ENCODE data around the gene CUL7.

Gene CUL7

GRCh38 chr6:43091020-43091419 lies 37.4 kb upstream of the CUL7 start:
- no peak overlapping the region for H3K9ac ChIP-seq (ENCODE audit: low read depth, low read length)
- ATAC-seq (ENCODE audit: insufficient read depth, low read depth): no peak
- H3K4me1 ChIP-seq (ENCODE audit: insufficient read depth, low read length): peaks cover 32% of the 10 kb centered on the region
- H3K27me3 ChIP-seq (ENCODE audit: insufficient read depth, low read length, poor library complexity): no peaks in the 10 kb centered on the region
- DNase-seq: no peak
- H4K20me1 ChIP-seq (ENCODE audit: insufficient read depth, low read length): peaks cover 78% of the 10 kb centered on the region
- H3K79me2 ChIP-seq (ENCODE audit: insufficient read depth, low read length): peaks cover 67% of the 10 kb centered on the region
- H3K4me2 ChIP-seq (ENCODE audit: insufficient read depth, low read length): no peak overlapping the region
- H3K4me3 ChIP-seq (ENCODE audit: low read depth in 1 of 2, low read length in 2 of 2): no peak overlapping the region
- H2AFZ ChIP-seq (ENCODE audit: low read depth, low read length): no peak overlapping the region
- TF ChIP-seq, protein P1, sequence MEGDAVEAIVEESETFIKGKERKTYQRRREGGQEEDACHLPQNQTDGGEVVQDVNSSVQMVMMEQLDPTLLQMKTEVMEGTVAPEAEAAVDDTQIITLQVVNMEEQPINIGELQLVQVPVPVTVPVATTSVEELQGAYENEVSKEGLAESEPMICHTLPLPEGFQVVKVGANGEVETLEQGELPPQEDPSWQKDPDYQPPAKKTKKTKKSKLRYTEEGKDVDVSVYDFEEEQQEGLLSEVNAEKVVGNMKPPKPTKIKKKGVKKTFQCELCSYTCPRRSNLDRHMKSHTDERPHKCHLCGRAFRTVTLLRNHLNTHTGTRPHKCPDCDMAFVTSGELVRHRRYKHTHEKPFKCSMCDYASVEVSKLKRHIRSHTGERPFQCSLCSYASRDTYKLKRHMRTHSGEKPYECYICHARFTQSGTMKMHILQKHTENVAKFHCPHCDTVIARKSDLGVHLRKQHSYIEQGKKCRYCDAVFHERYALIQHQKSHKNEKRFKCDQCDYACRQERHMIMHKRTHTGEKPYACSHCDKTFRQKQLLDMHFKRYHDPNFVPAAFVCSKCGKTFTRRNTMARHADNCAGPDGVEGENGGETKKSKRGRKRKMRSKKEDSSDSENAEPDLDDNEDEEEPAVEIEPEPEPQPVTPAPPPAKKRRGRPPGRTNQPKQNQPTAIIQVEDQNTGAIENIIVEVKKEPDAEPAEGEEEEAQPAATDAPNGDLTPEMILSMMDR (IDR thresholded peaks at IDR 0.05; ENCODE audit: borderline replicate concordance, extremely low read depth, low read length, poor library complexity, severe bottlenecking): no peak
- TF ChIP-seq EZH2 (IDR thresholded peaks at IDR 0.05; ENCODE audit: borderline replicate concordance, low read depth, low read length, severe bottlenecking): no peak
- no peaks in the 10 kb centered on the region for H3K36me3 ChIP-seq (ENCODE audit: insufficient read depth, low read length)
- H3K27ac ChIP-seq (ENCODE audit: low read length): no peak overlapping the region
- no peaks in the 10 kb centered on the region for H3K9me3 ChIP-seq (ENCODE audit: insufficient read depth, low read length, severe bottlenecking)

- H3K36me3 ChIP-seq (ENCODE audit: insufficient read depth, low read length): no peaks in the 10 kb centered on the region
- H3K4me3 ChIP-seq (ENCODE audit: low read depth in 1 of 2, low read length in 2 of 2): no peak overlapping the region
- H3K4me2 ChIP-seq (ENCODE audit: insufficient read depth, low read length): no peak overlapping the region
- H3K4me1 ChIP-seq (ENCODE audit: insufficient read depth, low read length): peaks cover 32% of the 10 kb centered on the region
- H3K9me3 ChIP-seq (ENCODE audit: insufficient read depth, low read length, severe bottlenecking): no peaks in the 10 kb centered on the region
- H3K9ac ChIP-seq (ENCODE audit: low read depth, low read length): no peak overlapping the region
- no peak overlapping the region for H3K27ac ChIP-seq (ENCODE audit: low read length)
- H3K79me2 ChIP-seq (ENCODE audit: insufficient read depth, low read length): peaks cover 65% of the 10 kb centered on the region
- TF ChIP-seq, protein P1 (IDR thresholded peaks at IDR 0.05; ENCODE audit: borderline replicate concordance, extremely low read depth, low read length, poor library complexity, severe bottlenecking): no peak
- TF ChIP-seq EZH2 (IDR thresholded peaks at IDR 0.05; ENCODE audit: borderline replicate concordance, low read depth, low read length, severe bottlenecking): no peak
- ATAC-seq (ENCODE audit: insufficient read depth, low read depth) (no peak), DNase-seq (no peak)
- no peak overlapping the region for H2AFZ ChIP-seq (ENCODE audit: low read depth, low read length)
- H4K20me1 ChIP-seq (ENCODE audit: insufficient read depth, low read length): peaks cover 76% of the 10 kb centered on the region
- no peaks in the 10 kb centered on the region for H3K27me3 ChIP-seq (ENCODE audit: insufficient read depth, low read length, poor library complexity)
These were observed 36.9 kb upstream of the CUL7 start for GRCh38 chr6:43090559-43090956.

DNA sequence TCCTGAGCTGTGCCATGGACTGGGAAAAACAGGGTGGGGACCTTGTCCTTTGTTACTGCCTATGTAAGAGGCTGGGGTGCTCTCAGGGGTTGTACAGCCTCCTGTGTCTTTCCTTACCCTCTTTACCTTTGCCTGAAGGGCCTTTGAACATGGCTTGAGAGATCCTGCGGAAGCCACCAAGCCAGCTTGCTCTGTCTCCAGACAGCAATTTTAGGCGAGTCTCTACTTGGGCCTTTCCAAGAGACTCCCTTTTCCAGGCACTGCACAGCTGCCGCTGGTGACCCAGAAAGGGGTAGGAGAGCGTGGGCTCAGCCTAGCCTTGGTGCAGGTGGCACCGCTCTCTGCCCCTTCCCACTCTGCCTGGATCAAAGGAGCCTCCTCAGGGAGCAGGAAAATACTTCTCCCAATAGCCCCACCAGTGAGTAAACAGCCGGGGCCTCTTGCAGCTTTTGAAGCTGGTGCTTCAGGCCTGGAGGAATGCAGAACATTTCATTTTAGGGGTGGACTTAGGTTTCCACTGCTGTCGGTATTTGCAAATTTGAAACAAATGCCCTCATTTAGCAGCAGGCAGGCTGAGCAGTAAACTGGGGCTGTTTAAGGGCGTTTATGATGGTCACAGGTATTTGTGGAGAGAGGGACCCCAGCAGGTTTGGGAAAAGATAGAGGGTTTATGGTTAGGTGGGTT lies 36.4 kb upstream of the CUL7 start:
- no peak overlapping the region for H3K4me2 ChIP-seq (ENCODE audit: insufficient read depth, low read length)
- H3K36me3 ChIP-seq (ENCODE audit: insufficient read depth, low read length): no peaks in the 10 kb centered on the region
- no peak for DNase-seq
- no peak overlapping the region for H3K4me3 ChIP-seq (ENCODE audit: low read depth in 1 of 2, low read length in 2 of 2)
- peaks cover 32% of the 10 kb centered on the region for H3K4me1 ChIP-seq (ENCODE audit: insufficient read depth, low read length)
- H2AFZ ChIP-seq (ENCODE audit: low read depth, low read length): no peak overlapping the region
- no peak for TF ChIP-seq EZH2 (IDR thresholded peaks at IDR 0.05; ENCODE audit: borderline replicate concordance, low read depth, low read length, severe bottlenecking)
- TF ChIP-seq, protein P1 (IDR thresholded peaks at IDR 0.05; ENCODE audit: borderline replicate concordance, extremely low read depth, low read length, poor library complexity, severe bottlenecking): no peak
- no peaks in the 10 kb centered on the region for H3K27me3 ChIP-seq (ENCODE audit: insufficient read depth, low read length, poor library complexity)
- peaks cover 76% of the 10 kb centered on the region for H4K20me1 ChIP-seq (ENCODE audit: insufficient read depth, low read length)
- H3K9ac ChIP-seq (ENCODE audit: low read depth, low read length): no peak overlapping the region
- H3K27ac ChIP-seq (ENCODE audit: low read length): no peak overlapping the region
- no peak for ATAC-seq (ENCODE audit: insufficient read depth, low read depth)
- no peaks in the 10 kb centered on the region for H3K9me3 ChIP-seq (ENCODE audit: insufficient read depth, low read length, severe bottlenecking)
- peaks cover 65% of the 10 kb centered on the region for H3K79me2 ChIP-seq (ENCODE audit: insufficient read depth, low read length)
